Epithelial cell of prostate (primary cell): ENCODE data around the gene CYP1A2.
"Not testable (repeated sequence)": the region's sequence is repeated elsewhere in the genome, so short reads cannot be mapped to it uniquely, and the experiment has no call there.

ENCODE experiments used
- DNase-seq: peaks from one replicate; pipeline ENCODE4 v3.0.0-alpha.2; 2011; ENCODE audit warnings: low read depth, low spot score
- H3K27ac ChIP-seq: fragments of 450-650 bp; 2 replicates; pipeline ENCODE4 v1.5.1; 2017; ENCODE audit warnings: mild to moderate bottlenecking

The CYP1A2 gene, protein sequence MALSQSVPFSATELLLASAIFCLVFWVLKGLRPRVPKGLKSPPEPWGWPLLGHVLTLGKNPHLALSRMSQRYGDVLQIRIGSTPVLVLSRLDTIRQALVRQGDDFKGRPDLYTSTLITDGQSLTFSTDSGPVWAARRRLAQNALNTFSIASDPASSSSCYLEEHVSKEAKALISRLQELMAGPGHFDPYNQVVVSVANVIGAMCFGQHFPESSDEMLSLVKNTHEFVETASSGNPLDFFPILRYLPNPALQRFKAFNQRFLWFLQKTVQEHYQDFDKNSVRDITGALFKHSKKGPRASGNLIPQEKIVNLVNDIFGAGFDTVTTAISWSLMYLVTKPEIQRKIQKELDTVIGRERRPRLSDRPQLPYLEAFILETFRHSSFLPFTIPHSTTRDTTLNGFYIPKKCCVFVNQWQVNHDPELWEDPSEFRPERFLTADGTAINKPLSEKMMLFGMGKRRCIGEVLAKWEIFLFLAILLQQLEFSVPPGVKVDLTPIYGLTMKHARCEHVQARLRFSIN

DNA sequence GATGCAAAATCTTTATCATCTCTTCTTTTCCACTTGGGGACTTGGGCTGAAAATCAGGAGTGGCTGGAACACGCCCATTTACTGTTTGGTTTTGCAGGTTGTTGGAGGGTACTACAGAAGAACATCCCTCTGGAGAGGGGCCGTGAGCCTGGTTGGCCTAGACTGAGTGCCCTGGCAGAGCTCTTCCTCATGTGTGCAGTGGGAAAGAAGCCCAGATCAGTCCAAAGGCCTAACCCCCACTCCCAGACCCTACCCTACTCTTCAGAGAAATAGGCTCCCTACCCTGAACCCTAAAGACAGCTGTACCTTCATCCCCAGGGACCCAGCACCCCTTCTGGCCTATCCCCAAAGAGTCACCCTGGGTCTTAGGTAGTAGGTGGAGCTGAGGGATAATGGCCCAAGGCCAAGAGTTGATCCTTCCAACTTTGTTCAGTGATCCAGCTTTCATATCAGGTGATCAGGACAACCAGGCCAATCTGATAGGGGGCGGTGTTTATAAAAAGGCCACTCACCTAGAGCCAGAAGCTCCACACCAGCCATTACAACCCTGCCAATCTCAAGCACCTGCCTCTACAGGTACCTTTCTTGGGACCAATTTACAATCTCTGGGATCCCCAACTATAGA lies at the start of gene CYP1A2:
Gene CYP1A2, plus strand, starts transcription at position 524 of the 625 bp plus-strand sequence. CDS start 894 bp downstream, outside the sequence.
- no peak within 1 kb of the TSS for H3K27ac ChIP-seq
- no peak for DNase-seq

DNA sequence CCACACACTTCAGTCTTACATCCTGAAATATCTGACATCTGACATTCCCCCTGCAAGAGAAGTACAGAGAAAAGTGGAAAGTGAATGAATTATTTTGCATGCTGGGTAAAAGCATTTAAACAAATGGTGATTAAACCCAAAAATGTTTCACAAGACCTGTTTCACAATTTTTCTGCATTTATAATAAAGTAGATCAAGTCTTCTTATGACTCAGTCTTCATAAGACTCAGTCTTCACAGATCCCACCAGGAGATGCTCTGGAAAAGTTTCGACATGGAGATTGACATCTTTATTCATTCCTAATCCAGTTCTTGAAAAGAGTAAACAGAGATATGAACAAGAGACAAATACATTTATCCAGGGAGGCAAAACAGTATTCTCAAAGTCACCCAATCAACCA lies 39.6 kb upstream of the CYP1A2 start:
- no peak overlapping the region for H3K27ac ChIP-seq
- DNase-seq = peak; percentile 18

DNA sequence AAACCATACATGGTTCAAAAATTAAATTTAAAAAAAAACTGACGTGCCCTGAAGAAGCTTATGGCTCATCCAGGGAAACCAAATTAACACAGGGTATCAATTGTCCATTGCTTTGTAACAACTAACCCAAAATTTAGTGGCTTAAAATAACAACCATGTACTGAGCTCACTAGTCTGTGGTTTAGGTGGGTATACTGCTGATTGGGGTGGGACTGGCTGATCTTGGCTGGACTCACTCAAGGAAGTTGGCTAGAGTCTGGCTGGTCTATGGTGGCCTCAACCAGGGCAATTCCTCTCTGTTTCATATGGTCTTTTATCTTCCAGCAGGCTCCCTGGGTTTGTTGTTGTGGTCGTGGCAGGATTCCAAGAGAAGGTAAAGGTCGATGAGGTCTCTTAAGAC lies 38.8 kb upstream of the CYP1A2 start:
- no peak overlapping the region for H3K27ac ChIP-seq
- no peak for DNase-seq

DNA sequence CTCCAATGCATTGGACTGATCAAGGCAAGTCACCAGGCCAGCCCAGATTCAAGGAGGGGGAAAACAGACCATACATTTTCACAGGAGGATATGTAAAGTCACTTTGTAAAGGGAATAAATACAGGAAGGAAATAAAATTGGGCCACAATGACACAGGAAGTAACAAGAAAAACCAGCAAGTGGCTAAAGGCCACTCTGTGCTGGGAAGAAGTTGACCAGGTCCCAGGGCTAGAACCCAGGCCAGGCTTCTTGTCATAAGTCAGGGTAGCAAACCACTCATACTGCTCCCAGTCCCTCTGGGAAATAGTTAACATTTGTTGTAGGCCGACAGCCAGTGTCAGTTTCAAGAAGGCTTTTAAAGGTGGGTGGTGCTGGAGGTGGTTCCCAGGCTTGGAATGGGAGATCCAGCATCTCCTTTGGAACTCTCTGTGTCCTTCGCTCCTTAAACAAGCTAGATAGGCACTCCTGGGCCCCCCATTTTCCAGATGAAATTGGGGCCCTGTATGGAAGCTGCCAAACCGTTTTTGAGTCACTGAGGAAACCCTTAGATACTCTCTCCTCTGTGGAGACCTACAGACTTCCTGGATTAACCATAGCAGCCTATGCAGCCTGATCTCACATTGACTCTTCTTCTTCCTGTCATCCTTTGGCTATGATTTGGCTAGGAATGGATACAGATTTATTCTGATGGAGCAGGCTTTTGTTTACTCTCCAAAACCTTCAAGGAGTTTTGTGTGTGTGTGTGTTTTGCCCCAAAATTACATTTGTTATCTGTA lies 38.1 kb upstream of the CYP1A2 start:
- no peak overlapping the region for H3K27ac ChIP-seq
- DNase-seq = no peak

DNA sequence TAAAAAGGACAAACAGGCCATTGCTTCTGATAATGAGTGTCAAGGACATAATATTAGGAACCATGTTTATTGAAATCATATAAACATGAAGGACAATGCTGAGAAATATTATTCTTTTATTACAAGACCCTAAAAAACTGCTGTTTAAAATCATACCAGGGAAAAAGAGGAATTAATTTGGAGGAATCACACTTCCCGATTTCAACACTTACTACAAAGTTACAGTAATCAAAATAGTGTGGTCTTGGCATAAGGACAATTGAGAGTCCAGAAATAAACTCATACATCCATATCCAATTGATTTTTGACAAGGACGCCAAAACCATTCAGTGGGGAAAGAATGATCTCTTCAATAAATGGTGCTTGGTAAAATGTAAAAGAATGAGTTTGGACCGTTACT lies 36.3 kb upstream of the CYP1A2 start:
- H3K27ac ChIP-seq = no peak overlapping the region
- DNase-seq = no peak

DNA sequence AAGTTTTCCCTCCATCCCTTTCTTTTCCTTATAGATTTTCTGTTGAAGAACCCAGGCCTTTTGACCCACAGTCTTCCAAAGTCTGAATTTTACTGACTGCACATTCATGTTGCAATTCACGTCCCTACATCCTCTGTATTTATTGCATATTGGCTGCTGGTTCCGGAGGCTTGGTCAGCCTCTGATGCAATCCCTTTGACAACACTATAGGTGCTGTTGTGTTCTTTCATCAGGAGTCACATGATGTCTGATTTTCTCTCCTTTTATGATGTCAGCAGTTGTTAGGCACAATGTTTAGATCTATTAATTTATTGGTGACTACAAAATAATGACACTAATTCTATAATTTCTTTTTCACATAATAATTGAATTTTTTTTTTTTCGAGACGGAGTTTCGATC lies 32.0 kb upstream of the CYP1A2 start:
- DNase-seq = no peak
- no peak overlapping the region for H3K27ac ChIP-seq

DNA sequence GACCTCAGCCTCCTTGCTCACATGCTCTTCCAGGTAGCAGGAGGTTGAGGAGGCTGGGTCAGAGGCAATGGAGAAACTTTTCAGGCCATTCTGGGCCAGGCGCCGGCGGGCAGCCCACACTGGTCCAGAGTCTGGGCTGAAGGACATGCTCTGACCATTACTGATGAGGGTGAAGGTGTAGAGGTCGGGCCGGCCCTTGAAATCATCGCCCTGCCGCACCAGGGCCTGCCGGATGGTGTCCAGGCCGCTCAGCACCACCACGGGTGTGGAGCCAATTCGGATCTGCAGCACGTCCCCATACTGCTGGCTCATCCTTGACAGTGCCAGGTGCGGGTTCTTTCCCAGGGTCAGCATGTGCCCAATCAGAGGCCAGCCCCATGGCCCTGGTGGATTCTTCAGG lies 26.1 kb upstream of the CYP1A2 start:
- no peak for DNase-seq
- no peak overlapping the region for H3K27ac ChIP-seq

DNA sequence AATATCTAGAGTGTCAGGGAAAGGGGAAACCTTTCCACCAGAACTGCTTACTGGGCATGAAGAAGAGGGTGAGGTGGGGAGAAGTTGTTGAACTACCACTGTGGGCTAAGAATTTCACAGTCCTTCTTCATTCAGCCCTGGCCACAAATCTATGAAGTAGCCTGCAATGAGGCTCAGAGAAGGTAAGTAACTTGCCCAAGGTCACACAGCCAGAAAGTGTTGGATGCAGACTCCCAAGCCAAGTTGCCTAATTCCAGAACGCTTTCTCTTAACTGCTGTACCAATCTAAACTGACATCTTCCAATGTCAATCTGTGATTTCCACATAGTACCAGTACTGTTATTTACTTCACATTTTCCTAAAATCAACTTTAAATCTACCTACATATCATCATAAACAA lies 25.5 kb upstream of the CYP1A2 start:
- no peak overlapping the region for H3K27ac ChIP-seq
- no peak for DNase-seq

DNA sequence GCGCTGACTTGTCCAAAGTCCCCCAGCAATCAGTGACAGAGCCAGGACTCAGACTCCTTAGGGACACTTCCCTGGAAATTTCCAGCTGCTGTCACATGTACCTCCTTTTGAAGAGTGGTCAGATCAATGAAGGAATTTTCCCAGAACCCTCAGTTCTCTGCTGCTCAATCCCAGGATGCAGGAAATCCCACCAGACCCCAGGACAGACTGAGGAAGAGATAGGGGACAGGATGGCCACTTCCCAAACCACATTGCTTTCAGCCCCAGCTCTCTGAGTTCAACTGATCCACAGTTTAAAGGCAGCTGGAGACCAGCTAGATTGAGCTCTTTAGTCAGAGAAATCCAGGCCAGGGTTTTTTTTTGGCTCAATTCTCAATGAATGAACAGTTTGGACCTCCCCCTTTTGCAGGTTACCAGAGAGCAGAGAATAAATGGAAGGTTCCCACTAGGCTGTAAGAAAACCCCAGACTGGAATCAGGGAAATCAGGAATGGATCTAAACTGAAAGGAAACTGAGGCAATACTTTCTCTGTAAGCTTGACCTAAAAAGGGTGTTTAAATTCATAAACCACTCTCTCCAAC lies 24.8 kb upstream of the CYP1A2 start:
- H3K27ac ChIP-seq = no peak overlapping the region
- DNase-seq = no peak

DNA sequence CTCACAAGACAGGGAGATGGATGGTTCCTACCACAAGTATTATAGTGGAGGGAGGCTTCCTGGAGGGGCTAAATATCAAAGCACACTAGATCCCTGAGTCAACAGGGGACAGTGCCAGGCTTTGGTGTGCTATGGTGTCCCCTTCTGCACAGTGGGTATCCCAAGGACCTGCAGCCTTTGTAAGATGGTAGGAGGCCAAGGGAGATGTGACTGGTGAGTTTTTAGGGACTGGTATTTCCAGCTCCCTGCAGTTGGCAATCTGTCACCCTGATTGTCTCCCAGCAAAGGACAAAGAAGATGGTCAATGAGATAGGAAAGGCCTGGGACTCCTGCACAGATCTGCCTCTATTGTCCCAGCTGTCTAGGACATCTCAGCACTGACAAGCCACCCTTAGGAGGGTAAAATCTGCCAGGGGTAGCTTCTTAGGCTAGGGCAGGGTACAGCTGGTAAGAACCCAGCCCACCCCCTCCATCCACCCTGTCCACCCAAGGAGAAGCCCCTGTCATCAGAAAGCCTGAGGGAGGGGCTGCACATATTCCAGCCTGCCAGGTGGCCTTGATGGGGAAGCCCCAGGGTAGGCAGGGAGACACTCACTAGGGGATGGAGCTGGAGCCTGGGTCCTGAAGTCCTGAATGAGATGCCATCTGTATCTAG lies 23.9 kb upstream of the CYP1A2 start:
- DNase-seq = no peak
- H3K27ac ChIP-seq = no peak overlapping the region

DNA sequence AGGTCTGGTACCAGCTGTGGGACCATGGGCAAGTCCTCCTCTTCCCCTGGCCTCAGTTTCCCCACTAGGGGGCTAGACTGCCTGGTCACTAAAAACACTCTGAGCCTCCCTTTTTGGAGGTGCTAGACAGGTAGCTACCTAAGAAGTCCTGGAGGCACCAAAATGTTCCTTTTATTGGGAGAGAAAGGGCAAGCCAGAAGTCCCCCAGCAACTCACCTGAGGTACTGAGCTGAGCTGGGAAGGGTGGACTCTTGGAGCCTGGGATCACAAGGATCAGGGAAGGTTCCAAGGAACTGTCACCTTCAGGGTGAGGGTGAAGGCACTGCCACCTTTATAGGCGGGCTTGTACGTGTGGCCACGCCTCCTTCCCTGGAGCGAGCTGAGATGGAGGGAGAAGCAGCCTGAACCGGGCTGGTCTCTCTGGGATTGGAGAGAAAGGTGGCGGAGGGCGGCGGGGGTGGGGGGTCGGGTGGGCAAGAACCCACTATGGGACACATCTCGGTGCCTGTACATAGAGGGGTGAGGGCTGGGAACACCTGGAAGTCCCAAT lies 23.3 kb upstream of the CYP1A2 start, which contains the start of gene CYP1A1:
Gene CYP1A1, minus strand, starts transcription at position 304 of the 550 bp plus-strand sequence. CDS start 2,431 bp downstream, outside the sequence.
- no peak within 1 kb of the TSS for H3K27ac ChIP-seq
- DNase-seq = no peak

DNA sequence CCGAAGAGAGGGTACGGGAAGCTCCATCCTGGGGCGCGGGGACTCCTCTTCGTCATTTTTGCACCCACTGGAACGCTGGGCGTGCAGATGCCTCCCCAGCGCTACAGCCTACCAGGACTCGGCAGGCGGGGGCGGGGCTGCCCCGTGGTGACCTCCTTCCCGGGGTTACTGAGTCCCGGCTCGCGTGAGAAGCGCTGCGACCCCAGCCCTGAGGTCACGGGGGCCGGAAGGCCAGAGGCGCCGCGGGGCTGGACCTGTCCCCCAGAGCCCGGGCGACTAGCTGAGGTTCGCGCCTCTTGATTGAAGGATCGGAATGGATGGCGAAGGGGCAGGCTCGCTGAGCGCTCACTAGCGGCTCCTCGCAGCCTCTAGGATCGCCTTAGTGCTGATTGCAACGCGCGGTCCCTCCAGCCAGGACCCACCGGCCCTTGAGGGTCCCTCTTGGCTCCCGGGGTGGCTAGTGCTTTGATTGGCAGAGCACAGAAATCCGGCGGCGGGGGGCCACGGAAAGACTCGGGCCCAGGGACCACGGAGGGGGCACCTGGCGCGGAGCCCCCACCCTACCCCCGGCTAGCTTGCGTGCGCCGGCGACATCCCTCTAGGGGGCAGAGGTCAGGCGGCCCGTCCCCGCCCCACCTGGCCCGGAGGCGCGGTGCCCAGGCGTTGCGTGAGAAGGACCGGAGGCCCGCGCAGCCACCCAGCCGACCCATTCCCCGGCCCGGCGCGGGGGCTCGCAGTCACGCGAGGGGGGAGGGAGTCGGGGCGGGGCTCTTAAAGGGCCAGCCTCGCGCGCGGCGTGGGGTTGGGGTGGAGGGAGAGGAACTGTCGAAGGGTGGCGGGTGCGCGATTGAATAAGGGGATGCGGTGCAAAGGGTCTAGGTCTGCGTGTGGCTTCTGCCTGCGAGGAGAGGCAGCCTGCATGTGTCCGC lies 22.5 kb upstream of the CYP1A2 start:
- DNase-seq = no peak
- no peak overlapping the region for H3K27ac ChIP-seq

DNA sequence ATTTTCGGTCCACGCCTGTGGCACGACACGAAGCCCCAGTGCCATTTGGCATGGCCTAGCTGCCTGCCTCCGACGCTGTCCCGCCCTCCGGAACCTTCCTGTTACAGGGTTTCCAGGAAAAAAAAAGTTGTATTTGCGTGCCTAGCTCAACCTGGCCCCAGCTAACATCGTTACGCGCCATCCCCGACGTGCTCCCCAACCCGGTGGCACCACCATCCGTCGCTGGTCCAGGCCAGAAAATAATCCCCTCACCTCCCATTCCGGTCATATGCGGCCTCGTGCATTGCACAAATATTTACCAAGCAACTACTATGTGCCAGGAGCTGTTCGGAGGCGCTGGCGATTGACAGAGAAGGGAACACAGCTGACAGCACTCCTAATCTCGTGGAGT lies 21.9 kb upstream of the CYP1A2 start:
- DNase-seq = no peak
- H3K27ac ChIP-seq = no peak overlapping the region

DNA sequence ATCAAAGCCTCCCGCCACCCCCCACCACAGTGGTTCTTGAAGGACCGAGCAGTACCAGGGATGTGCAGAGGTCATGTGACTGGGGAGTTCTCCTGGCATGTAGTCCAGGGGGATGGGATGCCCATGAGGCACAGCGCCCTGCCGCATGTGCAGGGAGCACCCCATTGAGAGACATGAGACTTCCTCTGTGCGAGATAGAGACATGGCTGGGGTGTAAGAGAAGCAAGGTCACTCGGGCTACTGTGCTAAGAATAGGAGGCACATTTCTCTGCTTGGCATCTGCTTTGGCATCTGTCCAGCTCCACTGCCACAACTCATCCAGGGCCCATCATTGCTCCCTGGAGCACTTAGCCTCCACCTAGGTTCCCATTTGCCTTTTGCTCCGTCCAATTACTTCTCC lies 20.9 kb upstream of the CYP1A2 start:
- no peak overlapping the region for H3K27ac ChIP-seq
- DNase-seq = no peak

DNA sequence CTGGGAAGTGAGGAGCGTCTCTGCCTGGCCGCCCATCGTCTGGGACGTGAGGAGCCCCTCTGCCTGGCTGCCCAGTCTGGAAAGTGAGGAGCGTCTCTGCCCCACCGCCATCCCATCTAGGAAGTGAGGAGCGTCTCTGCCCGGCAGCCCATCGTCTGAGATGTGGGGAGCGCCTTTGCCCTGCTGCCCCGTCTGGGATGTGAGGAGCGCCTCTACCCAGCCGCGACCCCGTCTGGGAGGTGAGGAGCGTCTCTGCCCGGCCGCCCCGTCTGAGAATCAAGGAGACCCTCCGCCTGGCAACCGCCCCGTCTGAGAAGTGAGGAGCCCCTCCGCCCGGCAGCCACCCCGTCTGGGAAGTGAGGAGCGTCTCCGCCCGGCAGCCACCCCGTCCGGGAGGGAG lies 19.9 kb upstream of the CYP1A2 start:
- H3K27ac ChIP-seq, DNase-seq: not testable (repeated sequence)

DNA sequence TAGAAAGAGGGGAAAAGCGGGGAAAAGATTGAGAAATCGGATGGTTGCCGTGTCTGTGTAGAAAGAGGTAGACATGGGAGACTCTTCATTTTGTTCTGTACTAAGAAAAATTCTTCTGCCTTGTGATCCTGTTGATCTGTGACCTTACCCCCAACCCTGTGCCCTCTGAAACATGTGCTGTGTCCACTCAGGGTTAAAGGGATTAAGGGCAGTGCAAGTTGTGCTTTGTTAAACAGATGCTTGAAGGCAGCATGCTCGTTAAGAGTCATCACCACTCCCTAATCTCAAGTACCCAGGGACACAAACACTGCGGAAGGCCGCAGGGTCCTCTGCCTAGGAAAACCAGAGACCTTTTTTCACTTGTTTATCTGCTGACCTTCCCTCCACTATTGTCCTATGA lies 19.3 kb upstream of the CYP1A2 start:
- not testable (repeated sequence) for DNase-seq, H3K27ac ChIP-seq

DNA sequence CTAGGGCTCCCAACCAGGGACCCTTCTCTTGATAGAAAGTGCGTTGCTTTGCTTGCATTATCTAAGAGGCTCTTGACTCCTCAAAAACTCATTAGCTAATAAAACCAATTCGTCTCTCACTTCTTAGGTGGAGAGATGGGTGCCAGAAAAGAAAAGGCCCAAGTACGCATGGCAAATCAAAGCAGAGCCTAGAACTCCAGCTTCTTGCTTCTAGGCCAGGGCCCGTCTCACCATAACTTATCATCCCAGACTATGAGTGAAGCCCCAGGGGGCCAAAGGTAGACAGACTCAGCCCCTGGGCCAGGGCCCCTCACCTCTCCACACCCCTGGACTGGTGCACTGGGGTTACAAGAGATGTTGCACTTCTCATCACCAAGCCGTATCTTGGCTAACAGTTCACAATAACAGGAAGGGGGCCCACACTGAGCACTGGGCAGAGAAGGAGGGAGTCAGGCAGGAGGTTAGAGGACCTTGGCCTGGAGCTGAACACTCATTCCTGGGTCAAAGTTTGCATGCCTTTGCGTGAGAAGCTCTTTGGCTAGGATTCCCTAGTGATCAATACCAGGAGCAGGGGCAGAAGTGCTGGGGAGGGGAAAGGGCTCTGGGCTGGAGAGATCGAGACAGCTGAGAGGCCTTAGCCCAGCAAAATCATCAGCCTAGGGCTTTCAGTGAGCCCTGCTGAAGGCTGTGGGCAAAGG lies 17.9 kb upstream of the CYP1A2 start:
- no peak overlapping the region for H3K27ac ChIP-seq
- no peak for DNase-seq

DNA sequence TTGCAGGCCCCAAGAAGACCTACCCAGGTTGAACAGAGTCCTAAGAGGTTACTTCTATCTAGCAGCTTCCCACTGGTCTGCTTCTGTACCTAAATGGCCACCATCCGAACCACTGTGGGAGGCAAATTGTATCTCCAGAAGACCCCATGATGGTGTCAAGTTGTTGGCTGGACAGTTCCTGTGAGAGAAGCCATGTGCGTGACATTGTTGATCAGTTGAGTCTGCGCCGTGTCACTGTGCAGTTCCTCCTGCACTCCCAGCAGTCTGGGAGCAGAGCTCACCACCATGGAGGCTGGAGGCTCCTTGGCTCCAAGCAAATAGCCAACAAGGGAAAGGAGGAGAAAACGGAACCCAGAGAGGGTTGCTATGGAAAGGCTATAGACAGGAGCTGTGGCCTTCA lies 15.8 kb upstream of the CYP1A2 start:
- H3K27ac ChIP-seq = no peak overlapping the region
- DNase-seq = no peak
